WERI-Rb-1 (cell line): ENCODE measurements around the gene CCNYL1.
A peak's percentile ranks its signal among the peaks of the same experiment; 100 is the strongest.

Source experiments
- DNase-seq: peaks from one replicate; pipeline ENCODE4 v3.0.0-alpha.2; 2020
- H3K27ac ChIP-seq: fragments of 250-450 bp; sonication (Bioruptor Pico); 2 replicates; pipeline ENCODE4 v1.5.1; 2020; ENCODE audit warnings: mild to moderate bottlenecking, moderate library complexity
- H3K27me3 ChIP-seq: fragments of 250-450 bp; sonication (Bioruptor Pico); 2 replicates; pipeline ENCODE4 v1.5.1; 2021; ENCODE audit warnings: mild to moderate bottlenecking, low read depth, moderate library complexity; ENCODE audit not compliant: insufficient read depth, severe bottlenecking
- H3K36me3 ChIP-seq: fragments of 250-450 bp; sonication (Bioruptor Pico); 2 replicates; pipeline ENCODE4 v1.5.1; 2020; ENCODE audit warnings: mild to moderate bottlenecking, moderate library complexity
- H3K4me3 ChIP-seq: 2 replicates; pipeline ENCODE4 v1.5.1; 2011; ENCODE audit warnings: low read depth, mild to moderate bottlenecking, control low read depth, low read length
- H3K9me3 ChIP-seq: fragments of 250-450 bp; sonication (Bioruptor Pico); 2 replicates; pipeline ENCODE4 v1.5.1; 2021; ENCODE audit warnings: mild to moderate bottlenecking, moderate library complexity; ENCODE audit not compliant: severe bottlenecking
- CTCF ChIP-seq: IDR thresholded peaks from 2 replicates; pipeline ENCODE4 v1.5.1; 2011; ENCODE audit warnings: low read depth, mild to moderate bottlenecking, control low read depth, inconsistent platforms, low read length

CCNYL1 gene

GRCh38 chr2:207763303-207763917 lies 52.0 kb downstream of the CCNYL1 start:
- Histone ChIP-seq H3K27me3 (no peaks in the 10 kb centered on the region), H3K27ac (0 out of 2 replicates have a peak overlapping the region, but pooled peaks have one; percentile 18), H3K4me3 (no peak overlapping the region), H3K36me3 (peaks cover 14% of the 10 kb centered on the region), H3K9me3 (no peaks in the 10 kb centered on the region)
- peak; percentile 34 for DNase-seq
- TF ChIP-seq CTCF = no peak

DNA sequence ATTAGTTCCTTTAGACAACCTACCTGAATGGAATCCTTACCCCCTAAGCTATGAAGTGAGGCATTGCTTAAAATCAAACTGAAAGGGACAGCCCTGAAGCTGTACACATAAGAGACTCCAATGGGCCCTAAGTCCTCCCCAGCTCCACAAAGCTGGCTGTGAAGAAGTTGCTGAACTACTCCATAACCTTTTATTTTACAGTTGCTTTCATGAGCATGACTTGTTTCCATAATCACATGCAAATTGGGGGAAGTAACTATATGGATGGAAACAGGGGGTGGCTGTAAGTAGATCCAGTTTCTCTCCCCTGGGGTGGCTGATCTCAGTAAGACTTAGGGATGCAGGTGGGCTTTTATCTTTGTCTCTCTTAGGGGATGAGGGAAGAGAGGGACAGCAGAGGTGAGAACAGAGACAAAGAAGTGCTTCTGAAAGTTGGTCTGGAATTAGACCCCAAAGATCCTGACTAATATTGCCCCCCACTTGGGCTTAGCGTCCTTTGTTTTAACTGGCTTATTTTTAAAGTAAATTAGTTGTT lies 52.7 kb downstream of the CCNYL1 start:
- DNase-seq = no peak
- Histone ChIP-seq H3K4me3 (no peak overlapping the region), H3K27ac (no peak overlapping the region), H3K9me3 (no peaks in the 10 kb centered on the region), H3K27me3 (no peaks in the 10 kb centered on the region), H3K36me3 (peaks cover 14% of the 10 kb centered on the region)
- no peak for TF ChIP-seq CTCF

DNA sequence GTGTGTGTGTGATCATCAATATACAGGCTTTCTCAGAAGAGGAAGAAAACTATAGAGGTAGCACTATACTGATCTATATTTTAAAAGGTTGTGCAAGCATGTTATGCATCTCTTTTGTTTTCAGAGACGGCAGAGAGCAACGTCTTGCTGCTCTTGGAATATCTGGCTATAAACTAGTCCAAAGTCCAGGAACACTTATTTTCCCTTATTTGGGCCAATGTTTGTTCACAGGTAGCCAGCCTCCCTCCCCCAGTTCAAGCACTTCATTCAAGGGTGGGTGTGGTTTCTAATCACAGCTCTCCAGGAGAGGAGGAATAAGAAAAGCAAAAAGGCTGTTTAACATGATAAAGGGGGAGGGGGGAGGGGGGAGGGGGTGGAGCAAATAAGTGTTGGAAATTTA lies 54.1 kb downstream of the CCNYL1 start:
- no peak for TF ChIP-seq CTCF
- no peak overlapping the region for H3K4me3 ChIP-seq
- peaks cover under 1% of the 10 kb centered on the region for H3K9me3 ChIP-seq
- H3K36me3 ChIP-seq = peaks cover 14% of the 10 kb centered on the region
- no peak for DNase-seq
- H3K27me3 ChIP-seq = no peaks in the 10 kb centered on the region
- no peak overlapping the region for H3K27ac ChIP-seq

GRCh38 chr2:207766041-207766551 lies 54.7 kb downstream of the CCNYL1 start:
- H3K9me3 ChIP-seq = peaks cover 2% of the 10 kb centered on the region
- peaks cover 14% of the 10 kb centered on the region for H3K36me3 ChIP-seq
- no peak for DNase-seq
- H3K4me3 ChIP-seq = no peak overlapping the region
- no peaks in the 10 kb centered on the region for H3K27me3 ChIP-seq
- no peak for TF ChIP-seq CTCF
- no peak overlapping the region for H3K27ac ChIP-seq

- Histone ChIP-seq H3K27ac (no peak overlapping the region), H3K4me3 (no peak overlapping the region), H3K9me3 (peaks cover 2% of the 10 kb centered on the region), H3K36me3 (peaks cover 14% of the 10 kb centered on the region), H3K27me3 (no peaks in the 10 kb centered on the region)
- DNase-seq = no peak
- TF ChIP-seq CTCF = no peak
These were observed 55.4 kb downstream of the CCNYL1 start for GRCh38 chr2:207766697-207767460.
